GM12878 (cell line): Measurements from ENCODE around the gene ETNK2. TPM values are rescaled to one million over a fixed set of nuclear protein-coding genes. Genes with fewer than 3 reads are reported as not detected.

Experiments used
- ATAC-seq: fragments of 200-7000 bp; cut with Tn5 transposase; 3 replicates; pipeline ENCODE4 v1.9.1; 2020; ENCODE audit warnings: mild to moderate bottlenecking, moderate library complexity
- BruUV-seq: library from RNA; stranded (reverse); fragments of 400-500 nt; replicated peaks from 2 replicates; lab custom pipeline; 2021; lab: Mats Ljungman, UMichigan
- CTCF ChIA-PET: fragments of 300-600 bp; sonication (Branson Sonifier 250); formaldehyde crosslinking; extraction: SDS; loops from one replicate; lab custom pipeline; 2021; ENCODE audit warnings: inconsistent platforms; lab: Yijun Ruan, JAX
- POLR2A ChIA-PET: fragments of 350-600 bp; formaldehyde crosslinking; extraction: SDS; loops from one replicate; lab custom pipeline; 2021; ENCODE audit warnings: inconsistent platforms; lab: Charles Lee
- RAD21 ChIA-PET: fragments of 300-600 bp; sonication (Branson Sonifier 250); formaldehyde crosslinking; loops from one replicate; lab custom pipeline; 2023; ENCODE audit warnings: antibody characterized with exemption; ENCODE audit not compliant: unreplicated experiment; lab: Charles Lee
- SMC1A ChIA-PET: fragments of 300-600 bp; sonication (Branson Sonifier 250); formaldehyde crosslinking; loops from one replicate; lab custom pipeline; 2023; ENCODE audit not compliant: unreplicated experiment, uncharacterized antibody; lab: Charles Lee
- DNase-seq: peaks from one replicate; pipeline ENCODE4 v3.0.0-alpha.2; 2011; ENCODE audit warnings: low read depth, low spot score
- FAIRE-seq: peaks from 3 replicates; lab custom pipeline; 2011; peaks lifted over from hg19 to GRCh38; lab: Jason Lieb, UNC
- H2AFZ ChIP-seq: 2 replicates; pipeline ENCODE4 v1.6.0; 2011; ENCODE audit warnings: low read depth, low read length, control low read depth; ENCODE audit not compliant: control insufficient read depth
- H3K27ac ChIP-seq: 2 replicates; pipeline ENCODE4 v1.5.1; 2011; ENCODE audit warnings: control low read depth; ENCODE audit not compliant: control insufficient read depth, insufficient read depth
- H3K27me3 ChIP-seq, 2 experiments: replicated peaks in 1 of 2; 2 replicates each; pipeline versions ENCODE4 v1.6.0 to v1.6.1; 2011; ENCODE audit warnings: low read length in 1 of 2; ENCODE audit not compliant: control insufficient read depth in 2 of 2, insufficient read depth in 2 of 2
- H3K36me3 ChIP-seq, 2 experiments: 2 replicates each; pipeline ENCODE4 v1.5.1; 2011; ENCODE audit warnings: low read length in 1 of 2; ENCODE audit not compliant: control insufficient read depth in 2 of 2, insufficient read depth in 2 of 2
- H3K4me1 ChIP-seq: 2 replicates; pipeline ENCODE4 v1.6.1; 2011; ENCODE audit warnings: mild to moderate bottlenecking, low read length, moderate library complexity, mixed read lengths; ENCODE audit not compliant: control insufficient read depth, insufficient read depth
- H3K4me2 ChIP-seq: 2 replicates; pipeline ENCODE4 v1.6.0; 2011; ENCODE audit warnings: control low read depth; ENCODE audit not compliant: control insufficient read depth, insufficient read depth
- H3K4me3 ChIP-seq: fragments of 200-600 bp; sonication (generic); 2 replicates; pipeline ENCODE4 v1.5.1; 2016
- H3K79me2 ChIP-seq: 2 replicates; pipeline ENCODE4 v1.6.0; 2011; ENCODE audit warnings: low read length; ENCODE audit not compliant: control insufficient read depth, insufficient read depth
- H3K9ac ChIP-seq: 2 replicates; pipeline ENCODE4 v1.8.0; 2011; ENCODE audit warnings: low read length, control low read depth, mixed read lengths; ENCODE audit not compliant: control insufficient read depth, insufficient read depth
- H3K9me3 ChIP-seq: replicated peaks from 3 replicates; pipeline ENCODE4 v1.5.1; 2011; ENCODE audit warnings: mild to moderate bottlenecking, low read length; ENCODE audit not compliant: control insufficient read depth, insufficient read depth
- H4K20me1 ChIP-seq: 2 replicates; pipeline ENCODE4 v1.6.0; 2011; ENCODE audit not compliant: control insufficient read depth, insufficient read depth
- FOS ChIP-seq: IDR thresholded peaks from 3 replicates; pipeline ENCODE4 v1.6.1; 2011; ENCODE audit warnings: borderline replicate concordance; ENCODE audit not compliant: insufficient read length; ENCODE audit errors: extremely low read depth
- JUND ChIP-seq: IDR thresholded peaks from 2 replicates; pipeline ENCODE4 v1.6.1; 2012; ENCODE audit warnings: low read depth, mild to moderate bottlenecking, low read length, improper control_type of control experiment, moderate library complexity
- RAD51 ChIP-seq: fragments of 450-650 bp; IDR thresholded peaks from 2 replicates; pipeline ENCODE4 v1.6.1; 2016; ENCODE audit warnings: moderate library complexity, mild to moderate bottlenecking, inconsistent platforms
- ZZZ3 ChIP-seq: IDR thresholded peaks from 2 replicates; pipeline ENCODE4 v1.6.1; 2011; ENCODE audit warnings: low read depth; ENCODE audit not compliant: control insufficient read depth, insufficient read length
- WGBS: methylation state at CpG from one replicate; pipeline ENCODE4 v1.1.6; 2016; ENCODE audit warnings: low lambda C conversion rate; ENCODE audit not compliant: insufficient replicate concordance, insufficient coverage; ENCODE audit errors: missing lambda C conversion rate; 5-methylcytosine and 5-hydroxymethylcytosine counted together
- in situ Hi-C: fragments of 300-500 bp; cut with MboI; formaldehyde crosslinking; loops from 9 replicates; pipeline ENCODE4 v1.14.3; 2018; ENCODE audit warnings: mixed read lengths
- intact Hi-C: fragments of 100-400 bp; cut with micrococcal nuclease; formaldehyde crosslinking; loops from one replicate; pipeline ENCODE4 v1.14.2; 2022; ENCODE audit not compliant: unreplicated experiment
- polyA plus RNA-seq, 11 experiments: library from polyadenylated mRNA; depleted of rRNA in 4 of 11; unstranded in 6 of 11; stranded (reverse) in 5 of 11; fragments of >200 nt; fragmentation: Nextera tagmentation in 4 of 11; fragmentation: Illumina TruSeq in 1 of 11; extraction: Ambion mirVana in 4 of 11; extraction: Trizol in 1 of 11; gene quantifications; 1 replicate in 1 of 11; 2 replicates in 10 of 11; pipeline versions ENCODE4 v1.2.1 to v1.2.3, GENCODE V29; 2011 to 2016; ENCODE audit warnings: inconsistent platforms in 2 of 11, missing spikeins in 2 of 11, low read depth in 1 of 11
- total RNA-seq, 4 experiments: library from RNA; depleted of rRNA in 3 of 4; stranded (reverse); fragments of >200 nt in 3 of 4; fragmentation: Illumina TruSeq in 1 of 4; extraction: Trizol in 1 of 4; gene quantifications; 2 replicates each; pipeline versions ENCODE4 v1.2.1 to v1.2.3, GENCODE V29; 2013 to 2021

The ETNK2 gene
- total and polyA plus RNA-seq, 10 of the 15 experiments (the other 5 are each of a cell fraction or from before 2014, with no cell fraction given) = 0.14 TPM; not detected in 9

DNA sequence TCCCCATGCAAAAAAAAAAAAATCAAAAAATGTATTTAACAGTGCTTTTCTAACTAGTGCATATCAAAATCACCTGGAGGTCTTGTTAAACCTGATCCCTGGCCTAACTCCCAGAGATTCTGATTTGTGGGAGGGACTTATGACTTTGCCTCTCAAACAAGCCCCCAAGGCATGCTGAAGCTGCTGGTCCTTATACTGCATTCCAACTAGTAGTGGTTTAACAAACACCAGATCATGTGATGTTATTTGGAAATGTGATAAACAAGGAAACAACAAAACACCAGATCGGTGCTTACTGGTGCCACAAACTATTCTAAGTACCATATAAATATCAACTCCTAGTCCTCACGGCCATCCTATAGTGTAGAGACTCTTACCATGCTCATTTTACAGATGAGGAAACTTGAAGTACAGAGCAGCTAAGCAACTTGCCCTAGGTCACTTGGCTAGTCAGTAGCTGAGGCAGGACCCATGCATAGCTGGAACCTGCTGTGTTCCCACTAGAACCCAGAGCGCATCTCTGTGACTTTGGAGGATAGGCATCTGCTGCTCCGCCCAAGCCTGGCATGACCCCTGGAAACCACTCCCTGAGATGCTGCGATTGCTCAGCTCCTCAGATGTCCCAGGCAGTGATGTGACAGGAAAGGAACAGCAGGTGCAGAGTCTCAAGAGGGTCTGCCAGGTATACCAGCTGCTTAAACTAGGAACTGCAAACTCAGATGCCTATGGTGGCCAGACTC lies 40.8 kb downstream of the ETNK2 start:
- Histone ChIP-seq H4K20me1 (no peaks in the 10 kb centered on the region), H3K79me2 (no peaks in the 10 kb centered on the region), H3K4me2 (no peak overlapping the region), H3K4me3 (no peak overlapping the region), H3K9me3 (no peaks in the 10 kb centered on the region), H3K36me3 (no peaks in the 10 kb centered on the region), H3K27ac (no peak overlapping the region), H3K4me1 (no peaks in the 10 kb centered on the region), H2AFZ (no peak overlapping the region), H3K9ac (no peak overlapping the region), H3K27me3 (peaks cover 0 to 1% of the 10 kb centered on the region in 2 experiments; a peak in 1 of 4 replicates)
- BruUV-seq = no TSS peak
- in situ Hi-C loops (no loop called here), intact Hi-C loops (no loop called here)
- ChIA-PET POLR2A (no interaction called here), RAD21 (interaction anchor here (1.1 kb wide), 1 partner anchor 17 kb away, joined by 3 read pairs; no protein-coding TSS in a partner anchor), SMC1A (interaction anchor here (1.0 to 2.1 kb wide), 2 partner anchors 7 to 12 kb away, joined by 3 to 5 read pairs; no protein-coding TSS in a partner anchor), CTCF (no interaction called here)
- FAIRE-seq (no peak), ATAC-seq (no peak), DNase-seq (no peak)
- TF ChIP-seq FOS (no peak), RAD51 (no peak), JUND (no peak), ZZZ3 (no peak)
- WGBS = 38% methylated on average over 5 of the region's 5 CpGs
